Stimulated activated CD4-positive, alpha-beta T cell treated with anti-CD3 and anti-CD28 coated beads, Interleukin-4, amount 100 ng/mL, for 48 hours (primary cell): ENCODE data around the gene ITPRIPL2.
A peak's percentile ranks its signal among the peaks of the same experiment; 100 is the strongest.

ENCODE experiments used
- DNase-seq, 2 donors: peaks; one replicate each; pipeline ENCODE4 v3.0.0-alpha.2; 2020; ENCODE audit warnings: low read depth in 2 of 2

Gene ITPRIPL2

GRCh38 chr16:19093631-19094541 lies 19.9 kb upstream of the ITPRIPL2 start:
- DNase-seq, result no peak

GRCh38 chr16:19094542-19095365 lies 19.0 kb upstream of the ITPRIPL2 start:
- DNase-seq, result no peak

GRCh38 chr16:19095654-19096053 lies 18.1 kb upstream of the ITPRIPL2 start:
- DNase-seq, result no peak

- DNase-seq, result no peak
Measured at GRCh38 chr16:19098173-19098572, 15.6 kb upstream of the ITPRIPL2 start.

- no peak for DNase-seq
Measured at GRCh38 chr16:19102187-19102872, 11.4 kb upstream of the ITPRIPL2 start.

- DNase-seq, result no peak
Measured at GRCh38 chr16:19104607-19105006, 9.2 kb upstream of the ITPRIPL2 start.

GRCh38 chr16:19105131-19105530 lies 8.6 kb upstream of the ITPRIPL2 start:
- no peak for DNase-seq

GRCh38 chr16:19105891-19106624 lies 7.7 kb upstream of the ITPRIPL2 start:
- no peak for DNase-seq

GRCh38 chr16:19106625-19107020 lies 7.1 kb upstream of the ITPRIPL2 start:
- no peak for DNase-seq

- no peak for DNase-seq
Measured at GRCh38 chr16:19108409-19109287, 5.1 kb upstream of the ITPRIPL2 start.

- DNase-seq, result no peak
Measured at GRCh38 chr16:19109288-19109664, 4.5 kb upstream of the ITPRIPL2 start.

- no peak for DNase-seq
Measured at GRCh38 chr16:19110537-19111360, 3.0 kb upstream of the ITPRIPL2 start.

GRCh38 chr16:19112099-19112407 lies 1.7 kb upstream of the ITPRIPL2 start:
- DNase-seq, result no peak

GRCh38 chr16:19114359-19115147 lies 789 bp downstream of the ITPRIPL2 start:
- no peak for DNase-seq

GRCh38 chr16:19115148-19116021 lies 1.6 kb downstream of the ITPRIPL2 start:
- DNase-seq, result no peak

- no peak for DNase-seq
Measured at GRCh38 chr16:19116711-19117449, 3.1 kb downstream of the ITPRIPL2 start.

GRCh38 chr16:19118938-19119431 lies 5.2 kb downstream of the ITPRIPL2 start:
- DNase-seq, result peak in 1 of 2 donors; percentile 53
